SIG-M5 treated with dmso at 0.1 percent for 504 hours (cell line): Measurements from ENCODE around the gene VGLL2.
"Not testable (repeated sequence)": the region's sequence is repeated elsewhere in the genome, so short reads cannot be mapped to it uniquely, and the experiment has no call there.

Experiments
- DNase-seq: peaks from one replicate; lab custom pipeline; 2025; ENCODE audit not compliant: unreplicated experiment; lab: John Stamatoyannopoulos, UW

The VGLL2 gene

GRCh38 chr6:117265410-117266256 lies at the start of gene VGLL2:
VGLL2 (plus strand) TSS chr6:117265558; CDS start chr6:117265764, 206 bp downstream.
- no peak for DNase-seq

DNA sequence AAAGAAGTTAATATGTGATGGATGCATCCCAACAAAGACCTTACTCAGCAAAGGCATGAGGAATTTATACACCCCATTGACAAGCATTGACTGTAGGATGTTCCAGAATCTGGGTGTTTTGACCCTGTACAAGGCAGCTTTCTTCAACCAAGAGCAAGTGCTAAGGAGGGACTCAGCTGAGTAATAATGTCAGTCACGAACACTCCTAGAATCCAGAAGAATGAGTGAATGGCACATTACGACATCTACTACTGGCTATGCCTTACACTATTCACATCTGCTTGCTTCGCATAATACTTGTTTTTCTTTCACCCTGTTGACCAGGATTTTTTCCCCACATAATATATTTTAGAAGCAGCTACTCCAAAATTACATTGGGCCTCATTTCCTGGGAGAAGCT lies 42.5 kb upstream of the VGLL2 start:
- no peak for DNase-seq

DNA sequence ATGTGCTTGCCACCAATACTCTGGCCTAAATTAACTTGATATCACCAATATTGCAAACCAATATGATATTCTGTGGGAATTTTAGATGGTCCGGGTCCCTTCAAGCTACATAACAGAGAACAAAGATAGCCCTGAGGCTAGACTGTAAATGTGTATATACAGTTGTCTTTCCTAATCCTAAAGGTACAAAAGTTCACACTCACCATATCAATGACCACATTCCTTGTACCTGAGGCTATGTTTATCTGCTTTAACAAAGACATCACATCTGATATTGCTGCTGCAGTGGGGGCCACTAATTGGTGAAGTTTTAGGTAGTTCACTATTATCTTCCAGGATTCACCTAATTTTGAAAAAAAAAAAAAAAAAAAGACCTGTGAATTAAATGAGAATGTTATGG lies 38.6 kb upstream of the VGLL2 start:
- DNase-seq = no peak

GRCh38 chr6:117227245-117227962 lies 38.0 kb upstream of the VGLL2 start:
- no peak for DNase-seq

DNA sequence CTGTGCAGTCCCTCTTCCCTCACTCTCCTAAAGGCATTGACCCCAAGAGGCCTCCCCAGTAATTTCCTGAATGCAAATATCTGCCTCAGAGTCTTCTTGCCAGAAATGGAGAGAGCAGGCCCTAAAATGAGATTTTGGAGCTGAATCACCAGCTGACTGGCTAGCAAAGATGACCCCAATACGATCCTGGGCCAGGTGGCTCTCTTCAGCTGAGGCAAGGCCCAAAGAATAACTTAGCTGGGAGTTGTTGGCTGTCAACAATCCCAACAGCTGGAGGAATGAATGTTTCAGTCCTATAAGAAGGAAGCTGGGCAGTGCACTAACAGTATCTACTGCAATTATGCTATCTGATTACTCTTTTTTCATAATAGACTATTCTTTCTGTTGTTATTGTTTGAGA lies 37.2 kb upstream of the VGLL2 start:
- no peak for DNase-seq

GRCh38 chr6:117229870-117230269 lies 35.5 kb upstream of the VGLL2 start:
- no peak for DNase-seq

- DNase-seq = no peak
Observed at GRCh38 chr6:117231466-117231865, 33.9 kb upstream of the VGLL2 start.

GRCh38 chr6:117232196-117232595 lies 33.2 kb upstream of the VGLL2 start:
- no peak for DNase-seq

- DNase-seq = no peak
Observed at GRCh38 chr6:117233145-117233544, 32.2 kb upstream of the VGLL2 start.

DNA sequence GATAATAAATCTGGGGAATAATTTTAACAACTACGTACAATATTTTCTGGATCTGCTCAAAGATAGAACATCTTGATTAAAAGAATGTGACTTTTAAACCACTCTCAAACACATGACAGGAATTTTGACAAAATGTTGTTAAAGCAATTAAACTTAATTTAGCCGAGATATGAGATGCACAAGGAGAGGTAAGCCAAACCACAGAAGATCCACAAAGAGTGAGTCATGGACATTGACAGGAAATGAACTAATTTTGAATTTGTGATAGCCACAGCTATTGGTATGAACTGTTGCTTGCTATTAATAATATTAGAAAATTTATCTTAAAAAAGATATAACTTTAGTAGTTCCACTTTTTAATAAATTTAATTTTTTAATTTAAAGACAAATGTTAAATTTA lies 27.8 kb upstream of the VGLL2 start:
- no peak for DNase-seq

GRCh38 chr6:117244571-117244970 lies 20.8 kb upstream of the VGLL2 start:
- not testable (repeated sequence) for DNase-seq

- DNase-seq = not testable (repeated sequence)
Observed at GRCh38 chr6:117244979-117245378, 20.4 kb upstream of the VGLL2 start.

DNA sequence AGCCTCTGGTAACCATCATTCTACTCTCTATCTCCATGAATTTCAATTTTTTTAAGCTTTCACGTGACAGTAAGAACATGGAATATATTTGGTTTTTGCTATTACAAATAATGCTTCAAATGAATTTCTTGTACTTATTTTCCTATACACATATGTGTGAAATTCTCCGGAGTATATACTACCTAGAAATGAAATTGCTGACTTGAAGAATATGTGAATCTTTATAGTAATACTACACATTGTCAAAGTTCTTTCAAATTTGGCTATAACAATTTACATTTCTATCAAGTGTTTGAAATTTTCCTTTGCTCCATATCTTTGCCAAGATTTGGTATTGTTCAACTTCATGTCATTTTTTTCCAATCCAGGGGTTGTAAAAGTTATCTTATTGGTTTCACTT lies 11.6 kb upstream of the VGLL2 start:
- DNase-seq = no peak

DNA sequence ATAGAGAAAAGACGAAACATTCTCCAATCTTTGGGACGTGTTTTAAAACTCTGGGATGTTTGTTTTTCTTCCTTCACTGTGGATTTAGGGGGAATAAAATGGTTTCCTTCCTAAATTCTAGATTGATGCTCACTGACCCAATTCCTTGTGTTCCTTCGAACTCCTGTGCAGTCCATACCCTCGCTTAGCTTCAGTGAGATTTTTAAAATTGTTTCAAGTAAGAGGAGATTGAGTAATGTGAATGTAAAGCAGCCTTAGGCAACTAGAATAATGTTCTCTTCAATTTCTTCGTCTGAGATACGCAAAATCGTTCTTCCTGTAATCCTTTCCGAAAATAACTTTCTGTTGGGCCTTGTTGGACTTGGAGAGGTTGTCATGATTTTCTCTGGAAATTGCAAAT lies 2.6 kb upstream of the VGLL2 start:
- no peak for DNase-seq

DNA sequence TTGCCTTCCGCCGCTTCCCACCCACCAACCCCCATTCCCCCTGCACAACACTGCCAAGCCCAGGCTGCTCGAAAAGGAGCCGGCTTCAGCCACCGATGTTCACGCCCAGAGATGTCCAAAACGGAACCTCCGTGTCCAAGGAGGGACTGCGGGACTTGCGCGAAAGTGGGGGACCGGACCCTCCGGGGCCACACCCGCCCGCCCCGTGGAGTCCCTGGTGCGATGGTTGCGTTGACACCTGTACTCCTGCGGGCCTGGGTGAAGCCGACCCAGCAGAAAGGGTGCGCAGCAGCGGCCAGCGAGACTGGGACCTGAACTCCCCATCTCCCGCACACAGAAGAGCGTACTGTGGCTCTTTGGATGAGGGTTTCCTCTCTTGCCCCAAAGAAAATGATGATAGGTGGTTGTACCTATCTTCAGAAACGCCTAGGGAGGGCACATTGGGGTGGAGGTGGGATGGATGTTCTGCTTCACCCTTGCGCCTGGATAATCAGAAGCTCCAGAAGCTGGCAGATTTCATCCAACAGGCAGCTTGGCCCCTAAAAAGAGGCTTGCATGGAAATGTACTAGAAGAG lies 1.9 kb upstream of the VGLL2 start:
- DNase-seq = no peak

- DNase-seq = no peak
Observed at GRCh38 chr6:117264369-117264691, 1.0 kb upstream of the VGLL2 start.

DNA sequence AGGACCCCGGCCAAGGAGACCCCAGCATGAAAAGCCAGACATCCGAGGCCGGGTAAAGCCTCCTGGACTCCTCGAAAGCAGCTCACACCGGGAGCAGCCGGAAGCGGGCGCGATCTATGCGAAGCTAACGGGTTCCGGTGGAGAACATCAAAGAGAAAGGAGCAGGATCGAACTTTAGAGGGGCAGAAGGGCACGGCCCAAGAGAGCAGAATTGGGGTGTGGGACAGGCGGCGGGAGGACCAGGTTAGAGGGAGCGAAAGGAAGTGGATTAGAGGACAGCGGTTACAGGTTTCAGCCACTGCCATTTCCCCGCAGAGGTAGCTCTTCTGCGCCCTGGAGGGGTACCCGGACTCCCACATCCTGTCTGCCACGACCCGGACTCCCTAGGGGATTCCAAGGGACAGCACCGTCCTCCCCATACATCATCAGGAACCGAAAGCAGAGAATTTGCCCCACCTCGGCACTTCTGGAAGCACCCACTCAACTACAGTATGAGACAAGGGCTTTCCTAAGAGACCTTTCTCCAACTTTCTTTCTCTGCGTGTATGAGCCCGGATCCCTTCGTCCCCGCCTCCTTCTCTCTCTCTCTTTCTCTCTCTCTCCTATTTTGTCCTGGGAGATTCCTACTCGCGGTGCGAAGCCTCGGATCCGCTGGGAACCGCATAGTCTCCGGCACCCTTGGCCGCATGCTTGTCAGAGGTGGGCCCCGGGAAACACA lies 507 bp upstream of the VGLL2 start:
- no peak for DNase-seq

- no peak for DNase-seq
Observed at GRCh38 chr6:117266257-117267053, 1.1 kb downstream of the VGLL2 start.

DNA sequence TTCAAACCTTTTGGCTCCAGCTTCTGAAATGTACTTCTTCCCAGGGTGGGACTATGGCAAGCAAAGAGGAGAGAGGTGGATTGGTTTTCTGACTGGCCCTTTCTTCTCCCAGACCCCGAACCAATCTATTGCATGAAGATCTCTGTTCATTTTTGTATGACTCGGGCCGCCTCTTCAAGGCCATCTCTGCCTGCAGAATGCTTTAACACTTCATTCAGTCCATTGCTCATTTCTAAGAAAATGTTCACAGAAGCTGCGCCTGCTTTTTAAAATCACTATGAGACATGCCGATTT lies 1.6 kb downstream of the VGLL2 start:
- DNase-seq = no peak

GRCh38 chr6:117267766-117268534 lies 2.6 kb downstream of the VGLL2 start:
- DNase-seq = no peak
